Omental fat pad (tissue), 4 donors: Measurements from ENCODE around the gene TGFA. TPM values are rescaled to one million over a fixed set of nuclear protein-coding genes. Genes with fewer than 3 reads are reported as not detected.

Source experiments
- ATAC-seq: fragments of 150-250 bp; one replicate; pipeline ENCODE4 v1.9.1; 2016; ENCODE audit warnings: mild to moderate bottlenecking, moderate library complexity; ENCODE audit not compliant: low FRiP score
- DNase-seq: peaks from one replicate; pipeline ENCODE4 v3.0.0-alpha.2; 2019; ENCODE audit warnings: low spot score
- CTCF ChIP-seq, 3 donors: fragments of 450-650 bp; IDR thresholded peaks; one replicate each; pipeline ENCODE4 v1.5.1; 2016 to 2017; ENCODE audit warnings: antibody characterized with exemption in 3 of 3, mild to moderate bottlenecking in 3 of 3, moderate library complexity in 2 of 3
- total RNA-seq, 4 donors: library from RNA; depleted of rRNA; stranded (reverse); fragments of >200 nt; gene quantifications; one replicate each; pipeline ENCODE4 v1.1.0, GENCODE V29; 2016

Gene TGFA
- total RNA-seq, 4 donors from 2014 or later, result 1.2 to 4.3 (median 1.9) TPM

GRCh38 chr2:70400539-70400938, 153.1 kb downstream of the TGFA start:
- ATAC-seq (no peak), DNase-seq (no peak)
- TF ChIP-seq CTCF (IDR thresholded peaks at IDR 0.05), result no peak

- TF ChIP-seq CTCF (IDR thresholded peaks at IDR 0.05), result no peak
- ATAC-seq (no peak), DNase-seq (no peak)
These were observed 154.6 kb downstream of the TGFA start for GRCh38 chr2:70399046-70399445.

Other genes with a start within 250 kb of the TGFA start
- 1 to 10 TPM; 3.2 to 4.8 (median 4.3) TPM for gene ADD2, start 214.4 kb upstream of the TGFA start, total RNA-seq
- gene FIGLA, start 236.8 kb upstream of the TGFA start, total RNA-seq, result not detected